Panc1 (cell line): ENCODE data around the gene CDK8.

ENCODE experiments used
- CTCF ChIP-seq: fragments of 450-650 bp; IDR thresholded peaks from 2 replicates; pipeline ENCODE4 v1.5.1; 2017; ENCODE audit warnings: mild to moderate bottlenecking
- POLR2AphosphoS5 ChIP-seq: IDR thresholded peaks from 2 replicates; pipeline ENCODE4 v1.6.1; 2012; ENCODE audit warnings: mild to moderate bottlenecking, low read depth, low read length, moderate library complexity

GRCh38 chr13:26295812-26296211 is 41.9 kb downstream of the CDK8 start:
- TF ChIP-seq POLR2AphosphoS5 (no peak), CTCF (no peak)
